Fibroblast of pulmonary artery (primary cell): ENCODE results near the gene KIF13A.

Experiments
- DNase-seq: peaks from one replicate; pipeline ENCODE4 v3.0.0-alpha.2; 2010; ENCODE audit warnings: low read depth
- H3K4me3 ChIP-seq: replicated peaks from 2 replicates; pipeline ENCODE4 v1.5.1; 2011; ENCODE audit warnings: low read depth, mild to moderate bottlenecking, control low read depth, low read length, moderate library complexity
- TF ChIP-seq, protein P1 (sequence below): IDR thresholded peaks from 2 replicates; pipeline ENCODE4 v1.5.1; 2011; ENCODE audit warnings: mild to moderate bottlenecking, control low read depth, low read length, inconsistent platforms; ENCODE audit errors: missing control alignments

The KIF13A gene

DNA sequence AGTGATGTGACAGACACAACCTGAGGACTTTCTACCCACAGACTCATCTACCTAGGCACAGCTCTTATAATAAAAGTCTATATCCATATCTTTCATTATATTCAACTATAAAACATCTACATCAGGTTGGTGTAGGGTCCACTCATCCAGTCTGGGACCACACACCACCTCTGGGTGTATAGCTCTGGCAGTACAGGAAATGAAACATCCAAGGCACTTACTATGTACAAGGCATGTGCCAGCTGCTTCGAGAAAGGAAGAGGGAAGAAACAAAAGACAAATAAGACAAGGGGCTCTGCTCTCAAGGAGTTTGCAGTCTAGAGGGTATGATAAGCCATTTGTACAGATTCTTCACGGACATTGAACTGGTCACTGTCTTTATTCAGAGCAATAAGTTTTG lies 18.6 kb downstream of the KIF13A start:
- TF ChIP-seq, protein P1, sequence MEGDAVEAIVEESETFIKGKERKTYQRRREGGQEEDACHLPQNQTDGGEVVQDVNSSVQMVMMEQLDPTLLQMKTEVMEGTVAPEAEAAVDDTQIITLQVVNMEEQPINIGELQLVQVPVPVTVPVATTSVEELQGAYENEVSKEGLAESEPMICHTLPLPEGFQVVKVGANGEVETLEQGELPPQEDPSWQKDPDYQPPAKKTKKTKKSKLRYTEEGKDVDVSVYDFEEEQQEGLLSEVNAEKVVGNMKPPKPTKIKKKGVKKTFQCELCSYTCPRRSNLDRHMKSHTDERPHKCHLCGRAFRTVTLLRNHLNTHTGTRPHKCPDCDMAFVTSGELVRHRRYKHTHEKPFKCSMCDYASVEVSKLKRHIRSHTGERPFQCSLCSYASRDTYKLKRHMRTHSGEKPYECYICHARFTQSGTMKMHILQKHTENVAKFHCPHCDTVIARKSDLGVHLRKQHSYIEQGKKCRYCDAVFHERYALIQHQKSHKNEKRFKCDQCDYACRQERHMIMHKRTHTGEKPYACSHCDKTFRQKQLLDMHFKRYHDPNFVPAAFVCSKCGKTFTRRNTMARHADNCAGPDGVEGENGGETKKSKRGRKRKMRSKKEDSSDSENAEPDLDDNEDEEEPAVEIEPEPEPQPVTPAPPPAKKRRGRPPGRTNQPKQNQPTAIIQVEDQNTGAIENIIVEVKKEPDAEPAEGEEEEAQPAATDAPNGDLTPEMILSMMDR = no peak

DNA sequence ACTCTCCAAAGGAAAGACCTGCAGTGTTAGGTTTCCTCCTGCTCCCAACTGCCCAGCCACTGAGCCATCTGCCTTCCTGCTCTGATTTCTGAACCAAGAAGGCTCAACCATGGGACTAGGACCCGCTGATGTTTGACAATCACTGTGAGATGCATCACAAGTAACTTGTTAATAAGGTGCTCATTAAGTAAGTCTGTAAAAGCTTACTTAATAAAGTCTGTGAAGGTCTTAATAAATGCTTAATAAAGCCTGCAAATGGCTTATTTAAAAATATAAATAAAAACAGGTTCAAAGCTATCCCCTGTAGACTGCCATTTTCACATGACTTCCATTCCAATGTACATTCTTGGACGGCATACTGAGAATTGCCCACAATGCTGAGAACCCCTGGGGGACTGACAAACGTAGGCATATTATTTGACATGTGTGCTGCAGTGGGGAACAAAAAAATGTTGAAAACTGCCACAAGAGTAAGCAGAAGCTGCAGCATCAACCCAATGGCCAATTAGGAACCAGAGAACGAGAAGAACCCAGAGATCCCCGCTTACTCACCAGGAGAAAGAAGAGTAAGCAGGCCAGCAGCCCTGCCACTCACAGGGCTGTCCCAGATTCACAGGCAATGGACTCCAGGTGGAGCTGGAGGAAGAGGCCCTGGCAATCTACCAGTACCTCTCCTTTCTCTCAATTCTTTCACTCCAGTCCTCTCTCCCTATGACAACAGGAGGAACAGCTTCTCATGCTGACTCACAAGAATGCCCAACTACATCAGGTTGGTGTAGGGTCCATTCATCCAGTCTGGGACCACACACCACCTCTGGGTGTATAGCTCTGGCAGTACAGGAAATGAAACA lies 19.5 kb downstream of the KIF13A start:
- no peak overlapping the region for H3K4me3 ChIP-seq
- TF ChIP-seq, protein P1 = no peak
- DNase-seq = no peak

More for the DNA sequence above, 18.6 kb downstream of the KIF13A start:
- no peak for DNase-seq
- H3K4me3 ChIP-seq = no peak overlapping the region

DNA sequence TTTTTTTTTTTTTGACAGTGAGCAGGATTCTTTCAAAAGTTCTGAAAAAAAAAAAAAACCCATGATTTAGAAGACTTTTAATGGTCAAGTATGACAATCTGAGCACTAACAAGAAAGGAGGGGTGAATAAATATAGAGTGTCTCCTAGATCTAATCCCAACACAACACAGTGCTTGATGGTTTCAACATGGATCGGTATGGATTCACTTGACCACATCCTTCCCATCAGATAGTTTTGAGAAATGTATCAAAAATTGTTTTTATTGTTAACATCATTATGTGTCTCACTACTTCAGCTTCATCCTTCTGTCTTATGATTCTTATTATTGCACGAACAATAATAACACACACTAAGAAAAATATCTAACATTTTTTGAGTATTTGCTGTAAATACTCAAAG lies 21.0 kb downstream of the KIF13A start:
- no peak for DNase-seq
- TF ChIP-seq, protein P1 = no peak

GRCh38 chr6:17965397-17965796 lies 22.0 kb downstream of the KIF13A start:
- no peak overlapping the region for H3K4me3 ChIP-seq
- TF ChIP-seq, protein P1 = no peak
- peak; percentile 27 for DNase-seq

More for the DNA sequence above, 21.0 kb downstream of the KIF13A start:
- no peak overlapping the region for H3K4me3 ChIP-seq

DNA sequence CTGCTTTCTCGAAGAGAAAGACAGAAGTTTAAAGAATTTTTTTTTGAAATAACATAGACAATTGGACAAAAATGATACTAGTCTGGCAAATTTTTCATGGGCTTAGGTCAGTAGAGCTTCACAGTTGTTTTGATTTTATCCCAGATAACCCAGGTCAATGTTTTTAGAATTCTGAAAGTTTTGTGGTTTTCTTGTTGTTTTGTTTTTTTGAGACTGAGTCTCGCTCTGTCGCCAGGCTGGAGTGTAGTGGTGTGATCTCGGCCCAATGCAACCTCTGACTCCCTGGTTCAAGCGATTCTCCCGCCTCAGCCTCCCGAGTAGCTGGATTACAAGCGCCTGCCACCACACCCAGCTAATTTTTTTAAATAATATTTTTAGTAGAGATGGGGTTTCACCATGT lies 22.8 kb downstream of the KIF13A start:
- no peak overlapping the region for H3K4me3 ChIP-seq
- TF ChIP-seq, protein P1 = no peak
- no peak for DNase-seq

DNA sequence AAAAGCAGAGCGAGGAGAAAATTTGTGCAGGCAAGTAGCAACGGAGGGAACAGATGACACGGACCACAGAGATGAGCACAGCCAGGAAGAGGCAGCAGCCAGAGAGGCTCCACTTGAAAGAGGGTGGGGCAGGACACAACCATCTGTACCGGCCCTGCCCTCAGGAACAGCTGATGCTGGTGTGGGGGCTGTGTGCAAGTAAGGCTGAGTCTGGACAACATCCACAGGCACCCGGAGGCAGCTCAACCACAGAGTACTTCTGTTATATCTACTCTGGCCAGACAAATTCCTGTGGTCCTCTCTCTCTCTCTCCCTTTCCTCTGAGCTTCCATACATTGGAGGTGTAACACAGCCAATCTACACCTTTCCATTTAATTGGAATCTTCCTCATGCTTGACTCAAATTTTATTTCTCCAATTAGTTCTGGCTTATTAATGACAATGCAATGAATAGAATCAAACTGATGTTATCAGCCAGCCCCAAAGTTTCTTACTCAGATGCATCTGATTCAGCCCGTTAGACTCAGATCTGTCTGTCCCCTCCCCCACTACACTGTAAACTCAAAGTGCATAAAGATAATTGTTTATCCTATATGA lies 24.9 kb downstream of the KIF13A start:
- H3K4me3 ChIP-seq = no peak overlapping the region
- TF ChIP-seq, protein P1 = no peak
- peak; percentile 90 for DNase-seq

- H3K4me3 ChIP-seq = no peak overlapping the region
- TF ChIP-seq, protein P1 = no peak
- no peak for DNase-seq
Observed at GRCh38 chr6:17959302-17959701, 28.1 kb downstream of the KIF13A start.
